Naive thymus-derived CD4-positive, alpha-beta T cell (primary cell): ENCODE results near the gene TSPAN14. TPM values are rescaled to one million over a fixed set of nuclear protein-coding genes. Genes with fewer than 3 reads are reported as not detected.

Experiments
- ATAC-seq: fragments of 150-1000 bp; cut with Tn5 transposase; 2 replicates; pipeline ENCODE4 v1.10.0; 2021; ENCODE audit warnings: mild to moderate bottlenecking, moderate library complexity
- CTCF ChIA-PET: fragments of 350-600 bp; sonication (Branson Sonifier 250); formaldehyde crosslinking; loops from one replicate; lab custom pipeline; 2021; ENCODE audit warnings: antibody characterized with exemption; lab: Charles Lee
- POLR2A ChIA-PET: fragments of 350-600 bp; sonication (Branson Sonifier 250); formaldehyde crosslinking; loops from one replicate; lab custom pipeline; 2021; ENCODE audit warnings: antibody characterized with exemption, inconsistent platforms; lab: Charles Lee
- DNase-seq, 9 donors: peaks; one replicate each; pipeline versions ENCODE4 v3.0.0 to v3.0.0-alpha.2; 2020 to 2022; ENCODE audit warnings: mixed read lengths in 1 of 9
- H3K27ac ChIP-seq: one replicate; pipeline ENCODE4 v1.7.0; 2013; ENCODE audit warnings: mild to moderate bottlenecking, low read depth, low read length, moderate library complexity
- H3K27me3 ChIP-seq, 2 donors: one replicate each; pipeline ENCODE4 v1.7.0; 2013; ENCODE audit warnings: low read length in 2 of 2, mild to moderate bottlenecking in 2 of 2, moderate library complexity in 2 of 2; ENCODE audit not compliant: control insufficient read depth in 2 of 2, insufficient read depth in 2 of 2
- H3K36me3 ChIP-seq, 3 experiments: 1 replicate in 2 of 3; 2 replicates in 1 of 3; pipeline ENCODE4 v1.7.0; 2013; ENCODE audit warnings: low read length in 3 of 3, mild to moderate bottlenecking in 3 of 3, moderate library complexity in 1 of 3; ENCODE audit not compliant: insufficient read depth in 3 of 3, control insufficient read depth in 2 of 3
- H3K4me1 ChIP-seq, 2 donors: one replicate each; pipeline ENCODE4 v1.7.0; 2013; ENCODE audit warnings: low read length in 2 of 2, mild to moderate bottlenecking in 2 of 2, moderate library complexity in 1 of 2; ENCODE audit not compliant: control insufficient read depth in 2 of 2, insufficient read depth in 2 of 2
- H3K4me3 ChIP-seq: 2 replicates; pipeline ENCODE4 v1.7.0; 2013; ENCODE audit warnings: mild to moderate bottlenecking, low read length
- H3K9me3 ChIP-seq, 3 experiments: 1 replicate in 2 of 3; 2 replicates in 1 of 3; pipeline ENCODE4 v1.7.0; 2013; ENCODE audit warnings: low read length in 3 of 3; ENCODE audit not compliant: control insufficient read depth in 2 of 3
- H3K27ac Mint-ChIP-seq, 9 donors: one replicate each; pipeline ENCODE4 v1.8.0; 2020 to 2022; ENCODE audit warnings: mixed read lengths in 9 of 9, mild to moderate bottlenecking in 8 of 9, moderate library complexity in 5 of 9, inconsistent platforms in 2 of 9
- H3K27me3 Mint-ChIP-seq, 5 donors: one replicate each; pipeline ENCODE4 v1.8.0; 2021 to 2022; ENCODE audit warnings: mixed read lengths in 5 of 5, mild to moderate bottlenecking in 1 of 5
- H3K36me3 Mint-ChIP-seq, 5 donors: one replicate each; pipeline ENCODE4 v1.8.0; 2020 to 2022; ENCODE audit warnings: mixed read lengths in 5 of 5, mild to moderate bottlenecking in 3 of 5, inconsistent platforms in 1 of 5
- H3K4me1 Mint-ChIP-seq, 7 donors: one replicate each; pipeline ENCODE4 v1.8.0; 2020 to 2022; ENCODE audit warnings: mixed read lengths in 7 of 7, mild to moderate bottlenecking in 3 of 7, inconsistent platforms in 1 of 7
- H3K4me3 Mint-ChIP-seq, 10 donors: one replicate each; pipeline ENCODE4 v1.8.0; 2020 to 2022; ENCODE audit warnings: mild to moderate bottlenecking in 10 of 10, mixed read lengths in 10 of 10, moderate library complexity in 6 of 10, inconsistent platforms in 2 of 10
- H3K9me3 Mint-ChIP-seq, 11 donors: one replicate each; pipeline ENCODE4 v1.8.0; 2020 to 2022; ENCODE audit warnings: mixed read lengths in 11 of 11, mild to moderate bottlenecking in 4 of 11, inconsistent platforms in 1 of 11, moderate library complexity in 1 of 11
- intact Hi-C, 2 donors: fragments of 100-400 bp; cut with micrococcal nuclease; formaldehyde crosslinking; loops; one replicate each; pipeline ENCODE4 v1.15.1; 2023
- polyA plus RNA-seq, 2 donors: library from polyadenylated mRNA; unstranded; fragments of 300-500 nt; fragmentation: Illumina TruSeq; gene quantifications; one replicate each; pipeline ENCODE4 v1.2.3, GENCODE V29; 2021
- total RNA-seq, 6 experiments: library from RNA in 5 of 6; stranded (reverse) in 5 of 6; gene quantifications; 1 replicate in 5 of 6; 2 replicates in 1 of 6; pipeline ENCODE4 v1.2.3 and lab custom pipeline; 2021 to 2026

The TSPAN14 gene
- total and polyA plus RNA-seq, 7 experiments from 2014 or later, result 135 to 386 (median 161) TPM

DNA sequence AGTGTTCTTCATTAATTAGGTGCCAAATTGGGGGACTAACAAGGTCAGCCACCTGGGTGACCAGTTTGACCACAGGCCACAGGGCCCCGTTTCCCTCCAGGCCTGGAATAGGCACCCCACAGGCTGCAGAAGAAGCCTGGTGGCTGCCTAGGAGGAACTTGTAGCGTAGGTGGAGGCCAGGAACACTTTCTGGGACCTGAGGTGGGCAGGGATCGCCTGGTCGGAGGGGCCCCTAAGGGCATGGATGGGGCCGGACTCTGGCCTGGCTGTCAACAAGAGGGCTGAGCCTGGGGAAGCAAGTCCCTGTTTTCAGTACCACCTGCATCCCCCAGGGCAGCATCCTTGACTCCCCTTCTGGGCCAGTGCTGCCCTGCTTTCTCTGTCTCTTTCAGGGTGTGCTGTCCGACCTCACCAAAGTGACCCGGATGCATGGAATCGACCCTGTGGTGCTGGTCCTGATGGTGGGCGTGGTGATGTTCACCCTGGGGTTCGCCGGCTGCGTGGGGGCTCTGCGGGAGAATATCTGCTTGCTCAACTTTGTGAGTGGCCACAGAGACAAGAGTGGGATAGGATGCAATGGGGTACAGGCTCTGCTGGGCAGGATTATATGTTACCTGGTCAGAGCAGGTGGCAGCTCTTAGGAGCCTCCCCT is 52.9 kb downstream of the TSPAN14 start:
- Mint-ChIP-seq H3K27ac (peak overlapping the region in 6 of 9 donors; percentile 28 to 87 (median 78)), H3K9me3 (peaks cover 0 to 4% (median 0%) of the 10 kb centered on the region in 11 donors), H3K27me3 (no peaks in the 10 kb centered on the region), H3K4me1 (peaks cover 54 to 84% (median 73%) of the 10 kb centered on the region in 7 donors), H3K4me3 (no peak overlapping the region), H3K36me3 (peaks cover 4 to 24% (median 19%) of the 10 kb centered on the region in 5 donors)
- H3K4me3 ChIP-seq, result no peak overlapping the region
- ChIA-PET POLR2A (interaction anchor here (0.6 to 1.2 kb wide), 3 partner anchors 10 to 129 kb away, joined by 3 to 4 read pairs (median 3); no protein-coding TSS in a partner anchor), CTCF (interaction anchor here (1.2 to 21.4 kb wide), 2 partner anchors 22 to 50 kb away, joined by 3 to 839 read pairs; partner anchors contain the start of gene TSPAN14)
- no peak for ATAC-seq
- H3K27me3 ChIP-seq, result no peaks in the 10 kb centered on the region
- H3K4me1 ChIP-seq, result peaks cover 38 to 56% of the 10 kb centered on the region in 2 donors
- no peak for DNase-seq
- intact Hi-C loops, result no loop called here
- H3K36me3 ChIP-seq, result peaks cover 21 to 58% (median 24%) of the 10 kb centered on the region in 3 experiments
- peak overlapping the region; percentile 59 for H3K27ac ChIP-seq
- no peaks in the 10 kb centered on the region for H3K9me3 ChIP-seq

DNA sequence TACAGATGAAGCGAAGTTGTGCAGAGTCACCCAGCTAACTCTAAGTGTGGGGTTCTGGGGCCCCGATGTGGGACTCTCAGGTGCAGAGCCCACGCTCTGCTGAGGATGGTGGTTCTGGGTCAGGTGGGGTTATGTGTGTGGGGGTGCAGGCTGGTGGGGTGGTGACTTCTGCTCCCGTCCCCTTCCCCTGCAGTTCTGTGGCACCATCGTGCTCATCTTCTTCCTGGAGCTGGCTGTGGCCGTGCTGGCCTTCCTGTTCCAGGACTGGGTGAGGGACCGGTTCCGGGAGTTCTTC is 54.9 kb downstream of the TSPAN14 start:
- DNase-seq (no peak), ATAC-seq (no peak)
- H3K27me3 Mint-ChIP-seq, result no peaks in the 10 kb centered on the region
- peak overlapping the region in 3 of 9 donors; percentile 67 to 93 (median 85) for H3K27ac Mint-ChIP-seq
- H3K27me3 ChIP-seq, result no peaks in the 10 kb centered on the region
- H3K4me3 ChIP-seq, result no peak overlapping the region
- H3K4me1 ChIP-seq, result peaks cover 20 to 36% of the 10 kb centered on the region in 2 donors
- H3K4me1 Mint-ChIP-seq, result peaks cover 35 to 69% (median 56%) of the 10 kb centered on the region in 7 donors
- intact Hi-C loops, result no loop called here
- H3K36me3 ChIP-seq, result peaks cover 34 to 78% (median 35%) of the 10 kb centered on the region in 3 experiments
- no peak overlapping the region for H3K4me3 Mint-ChIP-seq
- H3K9me3 ChIP-seq, result no peaks in the 10 kb centered on the region
- peaks cover 0 to 4% (median 0%) of the 10 kb centered on the region in 11 donors for H3K9me3 Mint-ChIP-seq
- no peak overlapping the region for H3K27ac ChIP-seq
- CTCF ChIA-PET, result interaction anchor here (1.4 to 21.4 kb wide), 2 partner anchors 52 to 131 kb away, joined by 4 to 839 read pairs; partner anchors contain the start of gene TSPAN14
- peaks cover 4 to 30% (median 22%) of the 10 kb centered on the region in 5 donors for H3K36me3 Mint-ChIP-seq
- POLR2A ChIA-PET, result interaction anchor here (1.1 to 3.8 kb wide), 7 partner anchors 7 to 66 kb away, joined by 3 to 17 read pairs (median 5); no protein-coding TSS in a partner anchor

GRCh38 chr10:80509403-80510161 is 55.5 kb downstream of the TSPAN14 start:
- Mint-ChIP-seq H3K4me3 (peak overlapping the region in 2 of 10 donors; percentile 6 to 36), H3K27me3 (no peaks in the 10 kb centered on the region), H3K4me1 (peaks cover 30 to 64% (median 50%) of the 10 kb centered on the region in 7 donors), H3K36me3 (peaks cover 8 to 36% (median 27%) of the 10 kb centered on the region in 5 donors), H3K27ac (peak overlapping the region in 8 of 9 donors; percentile 44 to 94 (median 88)), H3K9me3 (peaks cover 0 to 4% (median 0%) of the 10 kb centered on the region in 11 donors)
- H3K27ac ChIP-seq, result peak overlapping the region; percentile 9
- ATAC-seq, result no peak
- peaks cover 15 to 31% of the 10 kb centered on the region in 2 donors for H3K4me1 ChIP-seq
- H3K27me3 ChIP-seq, result no peaks in the 10 kb centered on the region
- intact Hi-C loops, result no loop called here
- no peak overlapping the region for H3K4me3 ChIP-seq
- POLR2A ChIA-PET, result interaction anchor here (0.6 to 3.8 kb wide), 9 partner anchors 8 to 127 kb away, joined by 3 to 17 read pairs (median 5); no protein-coding TSS in a partner anchor
- DNase-seq, result no peak
- CTCF ChIA-PET, result interaction anchor here (0.8 to 21.4 kb wide), 5 partner anchors 10 to 131 kb away, joined by 3 to 839 read pairs (median 4); partner anchors contain the start of gene TSPAN14
- no peaks in the 10 kb centered on the region for H3K9me3 ChIP-seq
- peaks cover 40 to 80% (median 40%) of the 10 kb centered on the region in 3 experiments for H3K36me3 ChIP-seq

GRCh38 chr10:80512031-80512526 is 58.0 kb downstream of the TSPAN14 start:
- no peak overlapping the region for H3K4me3 ChIP-seq
- no peak for DNase-seq
- ATAC-seq, result no peak
- peak overlapping the region; percentile 59 for H3K27ac ChIP-seq
- Mint-ChIP-seq H3K36me3 (peaks cover 8 to 46% (median 36%) of the 10 kb centered on the region in 5 donors), H3K4me3 (peak overlapping the region in 5 of 10 donors; percentile 40 to 69 (median 43)), H3K9me3 (peaks cover 0 to 4% (median 0%) of the 10 kb centered on the region in 11 donors), H3K27ac (peak overlapping the region; percentile 34 to 94 (median 91)), H3K4me1 (peaks cover 22 to 50% (median 38%) of the 10 kb centered on the region in 7 donors), H3K27me3 (no peaks in the 10 kb centered on the region)
- peaks cover 41 to 85% (median 54%) of the 10 kb centered on the region in 3 experiments for H3K36me3 ChIP-seq
- ChIA-PET CTCF (interaction anchor here (0.7 to 21.4 kb wide), 8 partner anchors 11 to 1524 kb away, joined by 3 to 839 read pairs (median 4); partner anchors contain the start of gene TSPAN14), POLR2A (interaction anchor here (1.2 to 3.8 kb wide), 5 partner anchors 14 to 59 kb away, joined by 3 to 17 read pairs (median 7); no protein-coding TSS in a partner anchor)
- peaks cover 0 to 15% of the 10 kb centered on the region in 2 donors for H3K4me1 ChIP-seq
- no peaks in the 10 kb centered on the region for H3K27me3 ChIP-seq
- no peaks in the 10 kb centered on the region for H3K9me3 ChIP-seq
- intact Hi-C loops, result no loop called here

- Mint-ChIP-seq H3K4me1 (peaks cover 25 to 44% (median 39%) of the 10 kb centered on the region in 7 donors), H3K27me3 (no peaks in the 10 kb centered on the region), H3K36me3 (peaks cover 8 to 44% (median 40%) of the 10 kb centered on the region in 5 donors), H3K27ac (peak overlapping the region in 5 of 9 donors; percentile 62 to 94 (median 91)), H3K4me3 (no peak overlapping the region), H3K9me3 (peaks cover 0 to 4% (median 0%) of the 10 kb centered on the region in 11 donors)
- DNase-seq (no peak), ATAC-seq (no peak)
- Histone ChIP-seq H3K36me3 (peaks cover 35 to 89% (median 62%) of the 10 kb centered on the region in 3 experiments), H3K4me1 (peaks cover 0 to 15% of the 10 kb centered on the region in 2 donors), H3K4me3 (no peak overlapping the region), H3K27ac (no peak overlapping the region), H3K27me3 (no peaks in the 10 kb centered on the region), H3K9me3 (no peaks in the 10 kb centered on the region)
- POLR2A ChIA-PET, result interaction anchor here (0.7 to 1.7 kb wide), 4 partner anchors 12 to 69 kb away, joined by 3 to 4 read pairs (median 3); no protein-coding TSS in a partner anchor
- intact Hi-C loops, result no loop called here
- CTCF ChIA-PET, result interaction anchor here (0.6 to 21.4 kb wide), 4 partner anchors 8 to 57 kb away, joined by 3 to 839 read pairs (median 18); partner anchors contain the start of gene TSPAN14
These were observed 59.0 kb downstream of the TSPAN14 start for GRCh38 chr10:80513106-80513505.
